Measurements from ENCODE around the gene SFXN5. TPM values are rescaled to one million over a fixed set of nuclear protein-coding genes. Genes with fewer than 3 reads are reported as not detected.

Gene SFXN5
- total and polyA plus RNA-seq, 3 donors from 2014 or later, result 24.0 to 32.2 (median 25.4) TPM

DNA sequence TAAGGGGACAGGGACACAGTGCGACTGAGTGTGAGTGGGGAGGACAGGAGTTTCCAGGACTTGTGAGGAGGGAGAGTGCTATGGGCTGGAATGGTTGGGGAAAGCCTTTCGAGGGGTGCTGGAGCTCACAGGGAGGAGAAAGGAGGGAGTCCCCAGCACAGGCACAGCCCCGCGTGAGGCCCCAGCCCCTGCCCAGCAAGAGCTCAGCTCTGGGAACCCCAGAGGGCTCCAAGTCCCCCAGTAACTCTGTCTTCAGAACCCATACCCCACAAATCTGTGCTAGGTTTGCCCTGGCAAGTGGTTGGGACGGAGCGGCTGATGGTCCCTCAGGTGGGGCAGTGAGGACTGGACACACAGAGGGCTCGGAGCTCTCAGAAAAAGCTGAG, 75.4 kb downstream of the SFXN5 start:
- no peak for TF ChIP-seq POLR2A (IDR thresholded peaks at IDR 0.05)
- TF ChIP-seq, protein P1, sequence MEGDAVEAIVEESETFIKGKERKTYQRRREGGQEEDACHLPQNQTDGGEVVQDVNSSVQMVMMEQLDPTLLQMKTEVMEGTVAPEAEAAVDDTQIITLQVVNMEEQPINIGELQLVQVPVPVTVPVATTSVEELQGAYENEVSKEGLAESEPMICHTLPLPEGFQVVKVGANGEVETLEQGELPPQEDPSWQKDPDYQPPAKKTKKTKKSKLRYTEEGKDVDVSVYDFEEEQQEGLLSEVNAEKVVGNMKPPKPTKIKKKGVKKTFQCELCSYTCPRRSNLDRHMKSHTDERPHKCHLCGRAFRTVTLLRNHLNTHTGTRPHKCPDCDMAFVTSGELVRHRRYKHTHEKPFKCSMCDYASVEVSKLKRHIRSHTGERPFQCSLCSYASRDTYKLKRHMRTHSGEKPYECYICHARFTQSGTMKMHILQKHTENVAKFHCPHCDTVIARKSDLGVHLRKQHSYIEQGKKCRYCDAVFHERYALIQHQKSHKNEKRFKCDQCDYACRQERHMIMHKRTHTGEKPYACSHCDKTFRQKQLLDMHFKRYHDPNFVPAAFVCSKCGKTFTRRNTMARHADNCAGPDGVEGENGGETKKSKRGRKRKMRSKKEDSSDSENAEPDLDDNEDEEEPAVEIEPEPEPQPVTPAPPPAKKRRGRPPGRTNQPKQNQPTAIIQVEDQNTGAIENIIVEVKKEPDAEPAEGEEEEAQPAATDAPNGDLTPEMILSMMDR (IDR thresholded peaks at IDR 0.05), result no peak
- whole genome bisulfite sequencing, 2 donors, result 94 to 96% methylated on average over 4 to 7 of the region's 7 CpGs
- H3K9me3 ChIP-seq, result no peaks in the 10 kb centered on the region
- no peak overlapping the region for H3K4me3 ChIP-seq
- intact Hi-C loops (cut with DNase I; ENCODE audit: low total_unique reads), result no loop called here
- no peak overlapping the region for H3K27ac ChIP-seq
- no peaks in the 10 kb centered on the region for H3K27me3 ChIP-seq
- H3K4me1 ChIP-seq, result no peaks in the 10 kb centered on the region
- H3K36me3 ChIP-seq (ENCODE audit: low read depth, missing control alignments), result no peaks in the 10 kb centered on the region
- DNase-seq, result no peak

- DNase-seq, result no peak
- Histone ChIP-seq H3K36me3 (ENCODE audit: low read depth, missing control alignments) (no peaks in the 10 kb centered on the region), H3K4me1 (no peaks in the 10 kb centered on the region), H3K4me3 (no peak overlapping the region), H3K9me3 (no peaks in the 10 kb centered on the region), H3K27me3 (no peaks in the 10 kb centered on the region), H3K27ac (no peak overlapping the region)
- TF ChIP-seq, protein P1 (IDR thresholded peaks at IDR 0.05), result no peak
- no peak for TF ChIP-seq POLR2A (IDR thresholded peaks at IDR 0.05)
- WGBS, 2 donors, result 85 to 89% methylated on average over 13 to 15 of the region's 15 CpGs
- intact Hi-C loops (cut with DNase I; ENCODE audit: low total_unique reads), result no loop called here
These were observed 75.9 kb downstream of the SFXN5 start for GRCh38 chr2:72995430-72996116.

DNA sequence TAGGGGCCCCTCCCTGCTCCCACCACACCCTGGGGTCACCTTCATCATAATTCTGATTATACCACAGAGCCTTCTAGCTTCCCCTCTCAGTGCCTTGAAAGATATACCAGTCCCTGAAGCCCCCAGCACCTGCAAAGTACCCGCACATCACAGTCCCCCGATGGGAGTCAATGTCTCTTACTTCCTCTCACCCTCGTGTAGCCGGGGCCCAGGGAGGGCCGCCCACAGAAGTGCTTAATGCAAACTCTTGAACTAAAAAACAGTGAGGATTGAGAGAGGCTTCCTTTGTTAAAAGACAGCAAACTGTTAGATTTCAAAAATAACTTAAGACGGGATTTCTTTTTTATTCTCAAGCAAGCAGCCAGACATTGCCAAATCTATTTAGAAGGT, 76.5 kb downstream of the SFXN5 start:
- H3K4me3 ChIP-seq, result no peak overlapping the region
- H3K27me3 ChIP-seq, result no peaks in the 10 kb centered on the region
- no peak for DNase-seq
- no peaks in the 10 kb centered on the region for H3K36me3 ChIP-seq (ENCODE audit: low read depth, missing control alignments)
- no peak for TF ChIP-seq POLR2A (IDR thresholded peaks at IDR 0.05)
- TF ChIP-seq, protein P1 (IDR thresholded peaks at IDR 0.05), result no peak
- 85 to 90% methylated on average over 6 of the region's 6 CpGs for WGBS, 2 donors
- no peaks in the 10 kb centered on the region for H3K9me3 ChIP-seq
- intact Hi-C loops (cut with DNase I; ENCODE audit: low total_unique reads), result no loop called here
- H3K27ac ChIP-seq, result no peak overlapping the region
- no peaks in the 10 kb centered on the region for H3K4me1 ChIP-seq

- no peaks in the 10 kb centered on the region for H3K27me3 ChIP-seq
- no peak overlapping the region for H3K4me3 ChIP-seq
- H3K4me1 ChIP-seq, result no peaks in the 10 kb centered on the region
- H3K27ac ChIP-seq, result no peak overlapping the region
- H3K9me3 ChIP-seq, result no peaks in the 10 kb centered on the region
- WGBS, 2 donors, result 95 to 96% methylated on average over 9 to 10 of the region's 10 CpGs
- no peak for TF ChIP-seq POLR2A (IDR thresholded peaks at IDR 0.05)
- TF ChIP-seq, protein P1 (IDR thresholded peaks at IDR 0.05), result no peak
- no peaks in the 10 kb centered on the region for H3K36me3 ChIP-seq (ENCODE audit: low read depth, missing control alignments)
- intact Hi-C loops (cut with DNase I; ENCODE audit: low total_unique reads), result no loop called here
- DNase-seq, result no peak
These were observed 77.1 kb downstream of the SFXN5 start for GRCh38 chr2:72994282-72994990.

All from testis (tissue), 3 donors.